ENCODE data around the gene PNLIPRP2. TPM values are rescaled to one million over a fixed set of nuclear protein-coding genes. Genes with fewer than 3 reads are reported as not detected.

Gene PNLIPRP2
- total RNA-seq, 1 experiment from 2014 or later: not detected

DNA sequence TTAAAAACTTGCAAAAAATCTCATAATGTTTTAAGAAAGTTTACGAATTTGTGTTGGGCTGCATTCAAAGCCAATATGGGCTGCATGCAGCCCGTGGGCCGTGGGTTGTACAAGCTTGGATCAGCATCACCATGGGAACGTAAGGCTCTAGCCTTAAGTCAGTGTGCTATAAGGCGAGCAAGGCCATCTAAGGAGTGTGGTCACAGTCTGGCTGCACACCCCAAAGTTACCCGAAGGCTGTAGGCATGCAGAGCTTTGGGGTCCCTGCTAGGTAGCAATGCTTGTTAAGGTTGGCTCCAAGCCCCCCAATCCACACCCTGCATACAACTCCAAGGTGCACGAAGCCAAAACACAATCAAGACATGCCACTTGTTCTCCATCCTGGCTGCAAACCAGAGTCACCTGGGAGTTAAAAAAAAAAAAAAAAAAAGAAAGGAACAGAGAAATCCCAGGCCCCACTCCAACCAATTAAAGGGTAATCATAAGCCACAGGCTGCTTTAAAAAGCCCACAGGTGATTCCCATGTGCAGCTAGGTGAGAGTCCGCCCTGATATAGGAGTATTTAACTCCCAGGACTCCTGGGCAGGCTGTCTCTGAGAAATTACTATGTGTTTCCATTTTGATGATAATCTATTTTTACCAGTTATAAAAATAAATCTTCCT lies 8.5 kb upstream of the PNLIPRP2 start:
- no peak for DNase-seq (ENCODE audit: low read depth)

- DNase-seq (ENCODE audit: low read depth): no peak
Observed at GRCh38 chr10:116613471-116613870, 7.3 kb upstream of the PNLIPRP2 start.

GRCh38 chr10:116614796-116615195 lies 6.0 kb upstream of the PNLIPRP2 start:
- DNase-seq (ENCODE audit: low read depth): no peak

DNA sequence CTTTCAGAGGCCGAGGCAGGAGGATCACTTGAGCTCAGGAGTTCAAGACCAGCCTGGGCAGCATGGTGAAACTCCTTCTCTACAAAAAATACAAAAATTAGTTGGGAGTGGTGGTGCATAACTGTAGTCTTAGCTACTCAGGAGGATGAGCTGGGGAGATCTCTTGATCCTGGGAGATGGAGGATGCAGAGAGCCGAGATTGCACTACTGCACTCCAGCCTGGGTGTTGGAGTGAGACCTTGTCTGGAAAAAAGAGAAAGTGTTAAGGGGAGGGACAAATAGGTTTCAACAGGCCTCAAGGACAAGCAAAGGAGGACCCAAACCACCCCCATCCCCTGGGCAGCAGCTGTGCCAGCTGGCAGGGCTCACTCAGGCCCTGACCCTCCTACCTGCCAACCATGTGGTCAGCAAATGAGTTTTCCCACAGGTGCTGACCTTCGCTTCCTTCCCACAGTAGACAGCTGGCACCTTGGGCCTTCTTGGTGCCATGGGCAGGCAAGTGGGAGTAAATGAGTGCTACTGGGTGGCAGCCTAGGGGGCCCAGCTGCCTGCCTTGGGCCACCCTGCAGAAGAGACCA lies 5.5 kb upstream of the PNLIPRP2 start:
- DNase-seq (ENCODE audit: low read depth): no peak

GRCh38 chr10:116621476-116621875 lies 723 bp downstream of the PNLIPRP2 start:
- DNase-seq (ENCODE audit: low read depth): no peak

GRCh38 chr10:116621934-116622655 lies 1.3 kb downstream of the PNLIPRP2 start:
- DNase-seq (ENCODE audit: low read depth): no peak

- DNase-seq (ENCODE audit: low read depth): no peak
Observed at GRCh38 chr10:116625845-116626244, 5.1 kb downstream of the PNLIPRP2 start.

- DNase-seq (ENCODE audit: low read depth): no peak
Observed at GRCh38 chr10:116626815-116627214, 6.1 kb downstream of the PNLIPRP2 start.

DNA sequence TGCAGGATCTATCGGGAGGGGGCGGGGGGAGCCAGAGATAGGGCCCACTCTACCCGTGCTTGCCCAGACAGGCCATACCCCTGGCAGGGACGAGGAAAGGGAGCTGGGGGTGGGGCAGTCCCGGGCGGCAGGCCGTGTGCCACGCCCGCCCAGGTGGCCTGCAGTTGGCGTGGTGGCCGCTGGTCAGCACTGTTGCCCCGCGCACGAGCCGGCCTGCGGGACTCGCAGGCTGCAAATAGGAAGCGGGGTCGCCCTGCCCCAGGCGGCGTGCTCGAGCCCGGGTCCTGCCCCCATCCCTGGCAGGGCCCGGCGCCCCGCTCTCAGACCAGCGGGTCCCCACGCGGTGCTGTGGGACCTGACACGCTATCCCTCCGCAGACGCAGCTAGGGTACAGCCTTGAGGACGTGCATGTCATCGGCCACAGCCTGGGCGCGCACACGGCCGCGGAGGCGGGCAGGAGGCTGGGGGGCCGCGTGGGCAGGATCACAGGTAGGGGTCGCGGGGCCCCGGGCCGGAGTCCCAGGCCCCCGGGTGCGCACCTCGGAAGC lies 6.7 kb downstream of the PNLIPRP2 start:
- no peak for DNase-seq (ENCODE audit: low read depth)

DNA sequence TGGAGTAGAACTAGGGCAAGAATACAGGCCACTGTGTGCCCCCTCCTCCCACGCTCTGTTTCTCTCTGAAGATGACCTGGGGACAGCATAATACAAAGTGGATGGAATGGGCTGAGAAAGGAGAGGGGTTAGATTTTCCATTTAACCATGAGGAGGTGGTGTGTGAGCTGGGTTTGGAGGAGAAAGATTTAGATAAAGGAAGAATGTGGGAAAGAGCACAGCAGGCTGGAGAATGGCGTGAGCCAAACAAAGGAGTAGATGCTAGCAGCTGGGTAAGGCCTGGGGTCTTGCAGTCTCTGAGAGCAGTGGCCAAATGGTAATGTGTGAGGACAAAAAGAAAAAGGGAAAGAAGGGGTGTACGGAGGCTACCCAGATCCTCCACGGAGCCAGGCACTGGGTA lies 8.6 kb downstream of the PNLIPRP2 start:
- no peak for DNase-seq (ENCODE audit: low read depth)

GRCh38 chr10:116630020-116630419 lies 9.3 kb downstream of the PNLIPRP2 start:
- no peak for DNase-seq (ENCODE audit: low read depth)

DNA sequence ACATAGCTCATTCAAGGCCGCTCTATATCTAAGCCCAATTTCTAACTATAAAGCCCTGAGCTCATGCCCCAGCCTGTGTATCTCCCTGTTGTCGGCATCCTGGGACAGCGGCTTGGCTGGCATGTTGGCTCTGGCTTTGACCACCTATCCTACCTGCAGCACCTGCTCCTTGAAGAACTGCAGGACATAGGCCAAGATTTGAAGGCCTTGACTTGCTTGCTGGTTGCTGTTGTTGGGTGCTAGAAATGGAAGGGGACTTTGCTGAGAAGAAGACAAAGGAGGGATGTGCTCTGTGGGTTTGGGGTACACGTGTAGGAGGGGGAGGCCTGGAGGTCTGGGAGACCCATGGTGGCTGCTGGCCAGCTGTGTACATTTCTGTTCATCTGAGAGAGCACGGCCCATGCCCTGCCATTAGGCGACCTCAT lies 11.1 kb downstream of the PNLIPRP2 start:
- no peak for DNase-seq (ENCODE audit: low read depth)

DNA sequence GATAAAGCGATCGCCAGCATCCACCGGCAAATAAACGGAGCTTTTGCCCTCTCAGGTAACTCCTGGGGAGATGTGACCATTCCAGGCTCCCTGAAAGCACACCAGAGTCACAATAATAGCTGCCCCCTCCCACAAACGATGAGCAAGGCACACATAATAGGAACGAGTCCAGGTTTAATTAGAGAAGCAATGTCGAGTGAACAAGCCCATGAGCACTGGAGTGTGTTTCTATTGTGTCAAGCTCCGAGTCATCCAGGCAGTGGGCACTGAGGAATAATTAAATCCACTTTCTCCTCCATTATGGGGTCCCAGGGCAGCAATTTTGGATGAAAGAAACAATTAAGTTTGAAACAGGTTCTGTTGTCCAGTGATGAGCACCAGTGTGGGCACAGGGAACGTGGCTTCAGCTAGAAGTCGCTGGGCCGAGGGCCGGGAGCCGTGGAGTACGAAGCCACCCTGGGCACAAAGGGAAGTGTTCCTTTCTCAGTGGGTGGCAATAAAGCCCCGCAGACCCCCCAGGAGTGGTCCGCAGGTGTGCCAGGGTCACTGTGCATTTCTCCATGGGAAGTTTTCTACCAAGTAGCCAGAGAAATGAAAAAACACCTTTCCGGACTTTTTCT lies 12.0 kb downstream of the PNLIPRP2 start:
- no peak for DNase-seq (ENCODE audit: low read depth)

DNA sequence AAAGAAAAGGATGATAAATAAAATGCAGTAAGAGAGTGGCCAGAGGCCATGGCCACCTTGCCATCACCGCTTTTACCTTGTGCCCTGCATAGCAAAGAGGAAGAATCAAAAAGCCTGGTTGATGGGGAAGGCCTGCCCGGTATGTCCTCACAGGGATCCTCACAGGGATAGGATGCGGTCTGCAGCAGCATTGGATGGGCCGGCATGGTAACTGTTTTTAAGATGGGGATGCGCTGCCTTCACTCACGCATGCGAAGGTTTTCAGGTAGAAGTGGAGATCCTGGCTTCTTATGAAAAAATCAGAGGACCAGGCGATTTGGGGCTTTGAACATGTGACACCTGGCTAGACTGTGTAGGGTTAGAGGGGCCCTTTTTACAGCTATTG lies 12.5 kb downstream of the PNLIPRP2 start:
- no peak for DNase-seq (ENCODE audit: low read depth)

DNA sequence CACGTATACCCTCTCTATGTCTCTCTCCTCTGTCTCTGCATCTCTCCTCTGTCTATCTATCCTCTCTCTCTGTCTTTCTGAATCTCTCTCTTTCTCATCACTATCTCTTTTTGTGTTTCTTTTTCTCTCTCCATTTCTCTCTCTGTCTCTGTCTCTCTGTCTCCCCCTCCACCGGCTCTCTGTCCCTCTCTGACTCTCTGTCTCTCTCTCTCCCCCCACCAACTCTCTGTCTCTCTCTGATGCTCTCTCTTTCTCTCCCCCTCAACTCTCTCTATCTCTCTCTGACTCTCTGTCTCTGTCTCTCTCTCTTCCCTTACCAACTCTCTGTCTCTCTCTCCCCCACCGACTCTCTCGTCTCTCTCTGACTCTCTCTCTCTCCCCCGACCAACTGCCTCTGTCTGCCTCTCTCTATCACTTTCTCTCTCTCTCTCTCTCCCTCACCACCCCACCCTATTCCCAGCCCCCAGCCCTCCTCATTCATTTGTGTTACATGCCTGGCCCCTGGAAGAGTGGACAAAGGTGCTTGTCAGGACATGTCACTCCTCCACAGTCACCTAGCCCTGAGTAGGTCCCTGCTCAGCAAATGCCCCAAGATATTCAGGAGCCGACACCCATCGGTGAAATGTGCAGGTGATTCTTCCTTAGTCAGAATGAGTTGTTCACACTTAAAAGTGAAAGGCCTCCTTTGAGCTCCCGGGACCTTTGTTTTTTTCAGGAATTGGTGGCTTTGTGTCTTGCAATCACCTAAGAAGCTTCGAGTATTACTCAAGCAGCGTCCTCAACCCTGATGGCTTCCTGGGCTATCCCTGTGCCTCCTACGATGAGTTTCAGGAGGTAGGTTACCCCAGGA lies 13.6 kb downstream of the PNLIPRP2 start:
- DNase-seq (ENCODE audit: low read depth): no peak

GRCh38 chr10:116636385-116636784 lies 15.6 kb downstream of the PNLIPRP2 start:
- no peak for DNase-seq (ENCODE audit: low read depth)

DNA sequence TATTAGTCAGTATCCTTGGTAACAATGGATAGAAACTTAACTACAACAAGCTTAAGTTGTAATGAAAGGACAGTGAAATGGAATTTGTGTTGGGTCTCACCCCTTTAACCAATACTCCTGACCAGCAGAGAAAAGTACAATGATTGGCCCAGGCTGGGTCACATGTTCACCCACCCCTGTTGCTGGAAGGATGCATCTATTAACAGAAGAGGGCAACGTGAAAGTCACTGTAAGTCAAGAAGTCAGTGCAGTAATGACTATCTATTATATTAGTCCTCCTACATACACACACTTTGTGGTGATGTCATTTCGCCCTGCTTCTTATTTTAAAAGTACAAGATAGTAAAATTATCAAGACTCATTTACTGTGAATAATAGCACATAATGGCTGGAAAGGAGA lies 16.2 kb downstream of the PNLIPRP2 start:
- DNase-seq (ENCODE audit: low read depth): no peak

GRCh38 chr10:116637830-116638229 lies 17.1 kb downstream of the PNLIPRP2 start:
- no peak for DNase-seq (ENCODE audit: low read depth)

- DNase-seq (ENCODE audit: low read depth): no peak
Observed at GRCh38 chr10:116646502-116646901, 25.7 kb downstream of the PNLIPRP2 start.

- DNase-seq (ENCODE audit: low read depth): no peak
Observed at GRCh38 chr10:116648903-116649302, 28.1 kb downstream of the PNLIPRP2 start.

GRCh38 chr10:116653885-116654284 lies 33.1 kb downstream of the PNLIPRP2 start:
- no peak for DNase-seq (ENCODE audit: low read depth)

All from RPMI7951 (cell line).